OCI-LY7 (cell line): Measurements from ENCODE around the gene MTURN. TPM values are rescaled to one million over a fixed set of nuclear protein-coding genes. Genes with fewer than 3 reads are reported as not detected.

Experiments
- BruUV-seq: library from RNA; stranded (reverse); fragments of 400-500 nt; replicated peaks from 2 replicates; lab custom pipeline; 2021; lab: Mats Ljungman, UMichigan
- CTCF ChIA-PET: fragments of 300-600 bp; sonication (Branson Sonifier 250); formaldehyde crosslinking; loops from one replicate; lab custom pipeline; 2022; ENCODE audit warnings: antibody characterized with exemption; ENCODE audit not compliant: unreplicated experiment; lab: Charles Lee
- POLR2A ChIA-PET: fragments of 300-600 bp; sonication (Branson Sonifier 250); formaldehyde crosslinking; loops from one replicate; lab custom pipeline; 2022; ENCODE audit warnings: antibody characterized with exemption; lab: Charles Lee
- DNase-seq: peaks from one replicate; pipeline ENCODE4 v3.0.0-alpha.2; 2015; ENCODE audit warnings: low spot score
- H2AFZ ChIP-seq: fragments of 200-600 bp; sonication (generic), shearing (Covaris generic); 2 replicates; pipeline ENCODE4 v1.6.1; 2014; ENCODE audit warnings: mild to moderate bottlenecking, antibody characterized with exemption, low read length, moderate library complexity
- H3K27ac ChIP-seq: fragments of 200-600 bp; sonication (generic); 2 replicates; pipeline ENCODE4 v1.5.1; 2014; ENCODE audit warnings: mixed run types, low read depth, mild to moderate bottlenecking, moderate library complexity, low read length, inconsistent platforms; ENCODE audit not compliant: poor library complexity, severe bottlenecking
- H3K36me3 ChIP-seq: fragments of 200-600 bp; sonication (generic); 2 replicates; pipeline ENCODE4 v1.6.1; 2014; ENCODE audit warnings: mild to moderate bottlenecking, antibody characterized with exemption, low read length, moderate library complexity, mixed read lengths; ENCODE audit not compliant: insufficient read depth
- H3K4me1 ChIP-seq: fragments of 200-600 bp; sonication (generic); 2 replicates; pipeline ENCODE4 v1.5.1; 2014; ENCODE audit warnings: mild to moderate bottlenecking, low read length; ENCODE audit not compliant: insufficient read depth, poor library complexity, severe bottlenecking
- H3K4me2 ChIP-seq: fragments of 200-600 bp; sonication (generic); 2 replicates; pipeline ENCODE4 v1.6.1; 2014; ENCODE audit warnings: mild to moderate bottlenecking, low read length
- H3K4me3 ChIP-seq: fragments of 200-600 bp; sonication (generic); 2 replicates; pipeline ENCODE4 v1.5.1; 2014; ENCODE audit warnings: mild to moderate bottlenecking, low read depth, low read length; ENCODE audit not compliant: poor library complexity, severe bottlenecking
- H3K79me2 ChIP-seq: fragments of 200-600 bp; sonication (generic); 2 replicates; pipeline ENCODE4 v1.6.1; 2016; ENCODE audit warnings: low read depth, mild to moderate bottlenecking, low read length, moderate library complexity, mixed read lengths; ENCODE audit not compliant: insufficient read depth
- H3K9me2 ChIP-seq: fragments of 200-600 bp; sonication (generic); 2 replicates; pipeline ENCODE4 v1.6.1; 2016; ENCODE audit warnings: mild to moderate bottlenecking, low read length, mixed read lengths; ENCODE audit not compliant: insufficient read depth
- H3K9me3 ChIP-seq: fragments of 200-600 bp; sonication (generic); 2 replicates; pipeline ENCODE4 v1.6.1; 2014; ENCODE audit warnings: mild to moderate bottlenecking, mixed run types, low read length, mixed read lengths
- H4K20me1 ChIP-seq: fragments of 200-600 bp; sonication (generic); 2 replicates; pipeline ENCODE4 v1.6.1; 2014; ENCODE audit warnings: mild to moderate bottlenecking, antibody characterized with exemption, low read length, moderate library complexity, mixed read lengths; ENCODE audit not compliant: insufficient read depth
- CTCF ChIP-seq: fragments of 200-600 bp; sonication (generic); conservative IDR thresholded peaks from 2 replicates; pipeline ENCODE4 v1.5.1; 2014; ENCODE audit warnings: mild to moderate bottlenecking, antibody characterized with exemption, low read length, moderate library complexity, mixed read lengths
- EZH2phosphoT487 ChIP-seq: fragments of 200-600 bp; sonication (generic); IDR thresholded peaks from 2 replicates; pipeline ENCODE4 v1.6.1; 2018; ENCODE audit warnings: low read depth, borderline replicate concordance, mild to moderate bottlenecking, mixed run types, antibody characterized with exemption, low read length, moderate library complexity, mixed read lengths
- intact Hi-C: fragments of 100-400 bp; cut with micrococcal nuclease; formaldehyde crosslinking; loops from one replicate; pipeline ENCODE4 v1.10.0; 2022; ENCODE audit not compliant: unreplicated experiment
- total RNA-seq, 2 experiments: library from RNA; depleted of rRNA in 1 of 2; stranded (reverse); fragments of >200 nt in 1 of 2; shearing (Covaris generic) in 1 of 2; gene quantifications; 2 replicates each; pipeline ENCODE4 v1.2.3, GENCODE V29; 2014 to 2022

Gene MTURN
- total RNA-seq, 2 experiments from 2014 or later: 2.9 to 4.1 TPM

- H3K27ac ChIP-seq: no peak overlapping the region
- peaks cover 19% of the 10 kb centered on the region for H3K4me1 ChIP-seq
- peak overlapping the region; percentile 87; the same call in 1 of the 2 replicates for H2AFZ ChIP-seq
- intact Hi-C loops: no loop called here
- no peak overlapping the region for H3K4me3 ChIP-seq
- ChIA-PET CTCF (interaction anchor here (0.6 kb wide), 1 partner anchor 244 kb away, joined by 3 read pairs; no protein-coding TSS in a partner anchor), POLR2A (interaction anchor here (1.2 to 2.2 kb wide), 2 partner anchors 12 to 18 kb away, joined by 3 to 6 read pairs; no protein-coding TSS in a partner anchor)
- peak overlapping the region; percentile 44 for H3K4me2 ChIP-seq
- H3K36me3 ChIP-seq: no peaks in the 10 kb centered on the region
- TF ChIP-seq EZH2phosphoT487: no peak
- no peak for TF ChIP-seq CTCF
- peak; percentile 22 for DNase-seq
- no peaks in the 10 kb centered on the region for H4K20me1 ChIP-seq
- H3K9me3 ChIP-seq: peaks cover 11% of the 10 kb centered on the region
- BruUV-seq: no TSS peak
- no peaks in the 10 kb centered on the region for H3K9me2 ChIP-seq
- no peaks in the 10 kb centered on the region for H3K79me2 ChIP-seq
Measured at GRCh38 chr7:30201161-30201666, 66.4 kb downstream of the MTURN start.

- Histone ChIP-seq H3K4me2 (peak overlapping the region; percentile 44), H3K9me3 (peaks cover 4% of the 10 kb centered on the region), H4K20me1 (no peaks in the 10 kb centered on the region), H3K4me1 (peaks cover 19% of the 10 kb centered on the region), H3K4me3 (no peak overlapping the region), H3K36me3 (no peaks in the 10 kb centered on the region), H3K9me2 (no peaks in the 10 kb centered on the region), H3K79me2 (no peaks in the 10 kb centered on the region), H3K27ac (no peak overlapping the region), H2AFZ (peak overlapping the region; percentile 87; the same call in 1 of the 2 replicates)
- POLR2A ChIA-PET: interaction anchor here (1.0 kb wide), 2 partner anchors 20 to 22 kb away, joined by 3 to 4 read pairs; no protein-coding TSS in a partner anchor
- BruUV-seq: no TSS peak
- no peak for TF ChIP-seq CTCF
- no peak for TF ChIP-seq EZH2phosphoT487
- CTCF ChIA-PET: interaction anchor here (0.6 kb wide), 1 partner anchor 244 kb away, joined by 3 read pairs; no protein-coding TSS in a partner anchor
- DNase-seq: peak; percentile 25
- intact Hi-C loops: no loop called here
Measured at GRCh38 chr7:30201921-30202320, 67.1 kb downstream of the MTURN start.

- intact Hi-C loops: no loop called here
- TF ChIP-seq EZH2phosphoT487 (no peak), CTCF (no peak)
- Histone ChIP-seq H3K79me2 (no peaks in the 10 kb centered on the region), H3K27ac (no peak overlapping the region), H2AFZ (peak overlapping the region; percentile 87; the same call in 1 of the 2 replicates), H3K9me3 (no peaks in the 10 kb centered on the region; the same call in 1 of the 2 replicates), H4K20me1 (no peaks in the 10 kb centered on the region), H3K36me3 (no peaks in the 10 kb centered on the region), H3K4me1 (peaks cover 19% of the 10 kb centered on the region), H3K4me2 (no peak overlapping the region), H3K9me2 (no peaks in the 10 kb centered on the region), H3K4me3 (no peak overlapping the region)
- BruUV-seq: no TSS peak
- ChIA-PET POLR2A (interaction anchor here (1.0 to 1.3 kb wide), 3 partner anchors 13 to 23 kb away, joined by 3 to 4 read pairs (median 4); no protein-coding TSS in a partner anchor), CTCF (no interaction called here)
- no peak for DNase-seq
Measured at GRCh38 chr7:30202671-30203070, 67.9 kb downstream of the MTURN start.
